Transverse colon (tissue), 4 donors: ENCODE measurements around the gene PTPRJ.

Experiments
- POLR2AphosphoS5 ChIP-seq, 3 donors: sonication (generic); formaldehyde crosslinking; IDR thresholded peaks; one replicate each; pipeline ENCODE4 v1.6.1; 2016; ENCODE audit warnings: antibody characterized with exemption in 3 of 3
- TF ChIP-seq, protein P1 (sequence below), 5 experiments: fragments of 200-600 bp in 3 of 5; fragments of 450-650 bp in 2 of 5; sonication (generic) in 3 of 5; IDR thresholded peaks; 1 replicate in 2 of 5; 2 replicates in 3 of 5; pipeline ENCODE4 v1.5.1; 2016 to 2017; ENCODE audit warnings: antibody characterized with exemption in 5 of 5, inconsistent platforms in 3 of 5, mild to moderate bottlenecking in 2 of 5, moderate library complexity in 1 of 5

DNA sequence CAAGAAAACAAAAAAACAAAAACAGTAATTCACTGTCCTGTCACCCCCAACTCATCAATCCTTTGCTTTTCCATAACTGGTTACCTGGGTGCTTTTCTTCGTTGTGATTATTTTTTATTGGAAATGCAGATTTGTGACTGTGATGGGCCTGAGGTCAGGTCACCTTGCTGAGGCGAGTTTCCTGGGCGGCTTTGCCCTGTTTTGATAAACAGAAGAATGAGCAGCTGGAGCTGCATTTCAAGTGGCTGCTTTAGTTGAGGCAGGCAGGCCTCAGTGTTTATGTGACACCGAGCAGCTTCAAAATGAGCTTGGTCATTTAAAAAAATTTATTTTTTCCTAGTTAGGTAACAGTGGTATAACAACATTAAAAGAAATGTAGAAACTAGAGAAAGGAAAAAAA, 22.2 kb downstream of the PTPRJ start:
- TF ChIP-seq, protein P1, sequence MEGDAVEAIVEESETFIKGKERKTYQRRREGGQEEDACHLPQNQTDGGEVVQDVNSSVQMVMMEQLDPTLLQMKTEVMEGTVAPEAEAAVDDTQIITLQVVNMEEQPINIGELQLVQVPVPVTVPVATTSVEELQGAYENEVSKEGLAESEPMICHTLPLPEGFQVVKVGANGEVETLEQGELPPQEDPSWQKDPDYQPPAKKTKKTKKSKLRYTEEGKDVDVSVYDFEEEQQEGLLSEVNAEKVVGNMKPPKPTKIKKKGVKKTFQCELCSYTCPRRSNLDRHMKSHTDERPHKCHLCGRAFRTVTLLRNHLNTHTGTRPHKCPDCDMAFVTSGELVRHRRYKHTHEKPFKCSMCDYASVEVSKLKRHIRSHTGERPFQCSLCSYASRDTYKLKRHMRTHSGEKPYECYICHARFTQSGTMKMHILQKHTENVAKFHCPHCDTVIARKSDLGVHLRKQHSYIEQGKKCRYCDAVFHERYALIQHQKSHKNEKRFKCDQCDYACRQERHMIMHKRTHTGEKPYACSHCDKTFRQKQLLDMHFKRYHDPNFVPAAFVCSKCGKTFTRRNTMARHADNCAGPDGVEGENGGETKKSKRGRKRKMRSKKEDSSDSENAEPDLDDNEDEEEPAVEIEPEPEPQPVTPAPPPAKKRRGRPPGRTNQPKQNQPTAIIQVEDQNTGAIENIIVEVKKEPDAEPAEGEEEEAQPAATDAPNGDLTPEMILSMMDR (IDR thresholded peaks at IDR 0.05), result no peak
- TF ChIP-seq POLR2AphosphoS5 (IDR thresholded peaks at IDR 0.05), result no peak
